Measurements from ENCODE around the gene CHORDC1.

- TF ChIP-seq, protein P1, sequence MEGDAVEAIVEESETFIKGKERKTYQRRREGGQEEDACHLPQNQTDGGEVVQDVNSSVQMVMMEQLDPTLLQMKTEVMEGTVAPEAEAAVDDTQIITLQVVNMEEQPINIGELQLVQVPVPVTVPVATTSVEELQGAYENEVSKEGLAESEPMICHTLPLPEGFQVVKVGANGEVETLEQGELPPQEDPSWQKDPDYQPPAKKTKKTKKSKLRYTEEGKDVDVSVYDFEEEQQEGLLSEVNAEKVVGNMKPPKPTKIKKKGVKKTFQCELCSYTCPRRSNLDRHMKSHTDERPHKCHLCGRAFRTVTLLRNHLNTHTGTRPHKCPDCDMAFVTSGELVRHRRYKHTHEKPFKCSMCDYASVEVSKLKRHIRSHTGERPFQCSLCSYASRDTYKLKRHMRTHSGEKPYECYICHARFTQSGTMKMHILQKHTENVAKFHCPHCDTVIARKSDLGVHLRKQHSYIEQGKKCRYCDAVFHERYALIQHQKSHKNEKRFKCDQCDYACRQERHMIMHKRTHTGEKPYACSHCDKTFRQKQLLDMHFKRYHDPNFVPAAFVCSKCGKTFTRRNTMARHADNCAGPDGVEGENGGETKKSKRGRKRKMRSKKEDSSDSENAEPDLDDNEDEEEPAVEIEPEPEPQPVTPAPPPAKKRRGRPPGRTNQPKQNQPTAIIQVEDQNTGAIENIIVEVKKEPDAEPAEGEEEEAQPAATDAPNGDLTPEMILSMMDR (conservative IDR thresholded peaks at IDR 0.05; ENCODE audit: low read length), result no peak
- TF ChIP-seq EZH2phosphoT487 (IDR thresholded peaks at IDR 0.05; ENCODE audit: borderline replicate concordance), result no peak
Measured at GRCh38 chr11:90187839-90188238, 35.0 kb downstream of the CHORDC1 start.
